HG03039 (cell line): ENCODE results near the gene ANKDD1B.
A peak's percentile ranks its signal among the peaks of the same experiment; 100 is the strongest.

ENCODE experiments used
- ATAC-seq: cut with Tn5 transposase; IDR thresholded peaks from one replicate; pipeline ENCODE4 v1.9.1; 2021; ENCODE audit warnings: mild to moderate bottlenecking, moderate library complexity; ENCODE audit not compliant: unreplicated experiment

ANKDD1B gene

GRCh38 chr5:75659791-75660450 is 48.7 kb downstream of the ANKDD1B start:
- ATAC-seq, result no peak

GRCh38 chr5:75660678-75661465 is 49.6 kb downstream of the ANKDD1B start:
- ATAC-seq, result no peak

GRCh38 chr5:75662061-75662460 is 50.8 kb downstream of the ANKDD1B start:
- no peak for ATAC-seq

GRCh38 chr5:75663579-75664284 is 52.5 kb downstream of the ANKDD1B start:
- no peak for ATAC-seq

GRCh38 chr5:75664979-75665378 is 53.7 kb downstream of the ANKDD1B start:
- ATAC-seq, result no peak

GRCh38 chr5:75666801-75667200 is 55.5 kb downstream of the ANKDD1B start:
- ATAC-seq, result no peak

GRCh38 chr5:75667586-75667985 is 56.3 kb downstream of the ANKDD1B start:
- no peak for ATAC-seq

- ATAC-seq, result no peak
Measured at GRCh38 chr5:75668445-75668844, 57.2 kb downstream of the ANKDD1B start.

- peak; percentile 88 for ATAC-seq
Measured at GRCh38 chr5:75668977-75669689, 57.9 kb downstream of the ANKDD1B start.

- ATAC-seq, result no peak
Measured at GRCh38 chr5:75670577-75670976, 59.3 kb downstream of the ANKDD1B start.

GRCh38 chr5:75671506-75671905 is 60.3 kb downstream of the ANKDD1B start:
- ATAC-seq, result no peak

GRCh38 chr5:75672616-75673015 is 61.4 kb downstream of the ANKDD1B start:
- no peak for ATAC-seq

GRCh38 chr5:75675783-75676182 is 64.5 kb downstream of the ANKDD1B start:
- ATAC-seq, result no peak

GRCh38 chr5:75677607-75678006 is 66.4 kb downstream of the ANKDD1B start:
- no peak for ATAC-seq

GRCh38 chr5:75678155-75678554 is 66.9 kb downstream of the ANKDD1B start:
- no peak for ATAC-seq

GRCh38 chr5:75681125-75681830 is 70.0 kb downstream of the ANKDD1B start:
- ATAC-seq, result no peak

- no peak for ATAC-seq
Measured at GRCh38 chr5:75685141-75685540, 73.9 kb downstream of the ANKDD1B start.

GRCh38 chr5:75686480-75686879 is 75.2 kb downstream of the ANKDD1B start:
- no peak for ATAC-seq

GRCh38 chr5:75690669-75691068 is 79.4 kb downstream of the ANKDD1B start:
- no peak for ATAC-seq

GRCh38 chr5:75694781-75695180 is 83.5 kb downstream of the ANKDD1B start:
- ATAC-seq, result no peak
